LNCAP (cell line): ENCODE results near the gene TMEM127.

ENCODE experiments used
- CTCF ChIP-seq: fragments of 450-650 bp; IDR thresholded peaks from 2 replicates; pipeline ENCODE4 v1.5.1; 2017; ENCODE audit warnings: mild to moderate bottlenecking

TMEM127 gene

DNA sequence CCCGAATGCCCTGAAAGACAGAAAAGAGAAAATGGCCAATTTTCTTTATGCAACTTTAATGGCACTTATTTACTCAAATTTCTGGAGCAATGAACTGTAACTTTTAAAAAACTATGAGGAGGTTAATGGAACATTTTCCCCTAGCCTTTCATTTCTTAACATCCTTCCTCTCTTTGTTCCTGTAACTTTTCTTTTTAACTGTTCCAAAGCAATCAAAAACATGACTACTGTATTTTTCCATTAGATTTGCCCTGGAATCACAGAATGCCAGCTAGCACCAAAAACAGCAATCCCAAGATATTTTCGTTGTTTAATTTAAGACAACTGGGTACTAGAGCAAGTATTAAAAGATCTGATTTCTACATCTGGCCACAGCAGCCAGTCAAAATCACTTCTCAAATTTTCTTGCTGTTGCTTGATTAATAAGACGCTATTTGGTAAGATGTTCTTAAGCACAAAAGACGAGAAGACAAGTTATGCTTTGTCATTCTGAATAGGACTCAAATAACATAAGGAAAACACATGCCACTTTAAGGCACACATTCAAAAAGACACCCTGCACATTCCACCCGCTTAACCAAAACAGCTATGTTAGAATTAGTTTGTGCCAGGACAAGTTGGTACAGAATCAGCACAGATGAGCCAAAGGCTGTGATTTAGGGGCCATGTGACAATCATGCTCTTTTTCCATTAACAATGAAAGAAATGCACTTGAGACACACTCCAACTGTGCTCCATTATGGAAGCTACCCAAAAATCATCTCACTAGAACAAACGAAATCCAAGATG lies 60.8 kb downstream of the TMEM127 start:
- TF ChIP-seq CTCF, result no peak

GRCh38 chr2:96203130-96204028 lies 62.4 kb downstream of the TMEM127 start:
- TF ChIP-seq CTCF, result no peak

DNA sequence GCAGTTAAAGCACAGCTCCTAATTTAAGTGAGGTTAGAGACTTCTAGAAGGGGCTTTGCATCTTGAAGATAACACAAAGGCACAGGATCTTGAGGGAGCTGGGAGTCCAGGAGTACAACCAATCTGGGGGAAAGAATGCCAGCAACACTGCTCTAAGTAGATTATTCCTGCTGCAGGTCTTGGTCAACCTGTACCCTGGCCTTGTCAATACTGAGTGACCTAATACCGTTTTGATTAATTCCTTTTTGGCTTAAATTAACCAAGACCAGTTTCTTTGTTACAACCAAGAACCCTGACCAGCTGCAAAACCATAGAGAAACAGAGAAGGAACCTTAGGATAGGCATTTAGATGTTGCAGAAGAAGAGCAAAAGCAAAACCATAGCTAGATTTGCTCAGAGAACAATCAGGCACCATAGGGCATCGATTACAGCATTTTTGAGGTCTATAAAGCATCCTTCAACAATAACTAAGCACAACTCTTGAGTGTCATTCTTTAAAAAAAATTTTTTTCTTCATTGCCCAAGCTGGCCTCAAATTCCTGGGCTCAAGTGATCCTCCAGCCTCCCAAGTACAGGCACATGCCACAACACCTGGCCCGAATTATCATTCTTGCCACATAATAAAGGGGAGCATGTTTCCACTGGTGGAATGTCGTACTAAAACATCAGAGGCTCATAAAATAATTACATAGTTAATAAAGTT lies 63.5 kb downstream of the TMEM127 start:
- TF ChIP-seq CTCF, result no peak

GRCh38 chr2:96201338-96201737 lies 64.5 kb downstream of the TMEM127 start:
- TF ChIP-seq CTCF, result no peak

DNA sequence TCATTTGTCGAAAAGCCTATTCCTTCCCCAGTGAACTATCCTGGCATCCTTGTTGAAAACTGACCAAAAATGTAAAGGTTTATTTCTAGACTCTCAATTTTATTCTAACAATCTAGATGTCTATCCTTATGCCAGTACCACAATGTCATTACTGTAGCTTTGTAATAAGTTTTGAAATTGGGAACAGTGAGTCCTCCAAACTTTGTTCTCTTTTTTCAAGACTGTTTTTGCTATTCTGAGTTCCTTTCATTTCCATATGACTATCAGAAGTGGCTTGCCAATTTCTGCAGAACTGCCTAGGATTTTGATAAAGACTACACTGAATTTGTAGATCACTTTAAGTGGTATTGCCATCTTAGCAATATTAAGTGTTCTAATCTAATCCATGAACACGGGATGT lies 66.9 kb downstream of the TMEM127 start:
- no peak for TF ChIP-seq CTCF
